HFF-Myc (cell line): Measurements from ENCODE around the gene DESI2.

ENCODE experiments used
- DNase-seq: peaks from one replicate; pipeline ENCODE4 v3.0.0-alpha.2; 2011; ENCODE audit warnings: low read depth; ENCODE audit errors: extremely low read depth
- H3K4me3 ChIP-seq: replicated peaks from 2 replicates; pipeline ENCODE4 v1.5.1; 2011; ENCODE audit warnings: low read depth, mild to moderate bottlenecking, control low read depth, low read length
- TF ChIP-seq, protein P1 (sequence below): IDR thresholded peaks from 2 replicates; pipeline ENCODE4 v1.5.1; 2012; ENCODE audit warnings: mild to moderate bottlenecking, low read depth, low read length, control low read depth; ENCODE audit errors: missing control alignments

DESI2 gene

DNA sequence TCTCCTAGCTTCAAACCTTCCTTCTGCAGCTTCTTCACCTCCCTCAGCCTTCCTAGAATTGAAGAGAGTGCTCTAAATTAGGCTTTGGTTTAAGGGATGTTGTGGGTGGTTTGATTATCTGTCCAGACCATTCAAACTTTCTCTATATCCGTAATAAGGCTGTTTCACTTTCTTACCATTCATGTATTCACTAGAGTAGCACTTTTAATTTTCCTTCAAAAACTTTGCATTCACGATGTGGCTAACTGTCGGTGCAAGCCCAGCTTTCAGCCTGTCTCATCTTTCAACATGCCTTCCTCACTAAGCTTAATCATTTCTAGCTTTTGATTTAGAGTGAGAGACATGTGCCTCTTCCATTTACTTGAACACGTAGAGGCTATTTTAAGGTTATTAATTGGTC, 26.2 kb upstream of the DESI2 start:
- H3K4me3 ChIP-seq: no peak overlapping the region
- no peak for DNase-seq
- TF ChIP-seq, protein P1, sequence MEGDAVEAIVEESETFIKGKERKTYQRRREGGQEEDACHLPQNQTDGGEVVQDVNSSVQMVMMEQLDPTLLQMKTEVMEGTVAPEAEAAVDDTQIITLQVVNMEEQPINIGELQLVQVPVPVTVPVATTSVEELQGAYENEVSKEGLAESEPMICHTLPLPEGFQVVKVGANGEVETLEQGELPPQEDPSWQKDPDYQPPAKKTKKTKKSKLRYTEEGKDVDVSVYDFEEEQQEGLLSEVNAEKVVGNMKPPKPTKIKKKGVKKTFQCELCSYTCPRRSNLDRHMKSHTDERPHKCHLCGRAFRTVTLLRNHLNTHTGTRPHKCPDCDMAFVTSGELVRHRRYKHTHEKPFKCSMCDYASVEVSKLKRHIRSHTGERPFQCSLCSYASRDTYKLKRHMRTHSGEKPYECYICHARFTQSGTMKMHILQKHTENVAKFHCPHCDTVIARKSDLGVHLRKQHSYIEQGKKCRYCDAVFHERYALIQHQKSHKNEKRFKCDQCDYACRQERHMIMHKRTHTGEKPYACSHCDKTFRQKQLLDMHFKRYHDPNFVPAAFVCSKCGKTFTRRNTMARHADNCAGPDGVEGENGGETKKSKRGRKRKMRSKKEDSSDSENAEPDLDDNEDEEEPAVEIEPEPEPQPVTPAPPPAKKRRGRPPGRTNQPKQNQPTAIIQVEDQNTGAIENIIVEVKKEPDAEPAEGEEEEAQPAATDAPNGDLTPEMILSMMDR: no peak

GRCh38 chr1:244628789-244629188, 24.1 kb upstream of the DESI2 start:
- no peak overlapping the region for H3K4me3 ChIP-seq
- TF ChIP-seq, protein P1: no peak
- no peak for DNase-seq

DNA sequence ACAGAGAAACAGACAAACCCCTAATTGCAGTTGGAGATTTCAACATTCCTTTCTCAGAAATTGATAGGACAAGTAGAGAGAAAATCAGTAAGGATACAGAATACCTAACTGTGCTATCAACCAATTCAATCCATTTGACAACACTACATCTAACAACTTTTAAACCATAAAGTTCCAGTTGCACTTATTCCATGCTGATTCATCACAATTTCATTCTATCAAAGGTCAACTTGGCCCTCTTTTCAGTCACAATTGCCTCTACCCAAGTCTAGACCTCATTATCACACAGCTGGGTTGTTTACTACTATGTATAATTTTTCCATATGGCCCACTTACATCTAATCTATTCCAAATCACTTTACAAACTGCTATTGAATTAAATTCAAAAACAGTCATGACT, 19.8 kb upstream of the DESI2 start:
- TF ChIP-seq, protein P1: no peak
- DNase-seq: no peak
- H3K4me3 ChIP-seq: no peak overlapping the region

- TF ChIP-seq, protein P1: no peak
- no peak overlapping the region for H3K4me3 ChIP-seq
- DNase-seq: no peak
These were observed 18.4 kb upstream of the DESI2 start for GRCh38 chr1:244634546-244634945.

- TF ChIP-seq, protein P1: no peak
- no peak for DNase-seq
These were observed 16.3 kb upstream of the DESI2 start for GRCh38 chr1:244636488-244637259.

GRCh38 chr1:244639561-244639960, 13.4 kb upstream of the DESI2 start:
- TF ChIP-seq, protein P1: no peak
- no peak for DNase-seq
- H3K4me3 ChIP-seq: no peak overlapping the region

More at GRCh38 chr1:244636488-244637259, 16.3 kb upstream of the DESI2 start:
- no peak overlapping the region for H3K4me3 ChIP-seq
